HG03575 (cell line): ENCODE measurements around the gene PCGF5.

ENCODE experiments used
- ATAC-seq: cut with Tn5 transposase; IDR thresholded peaks from one replicate; pipeline ENCODE4 v1.9.1; 2021; ENCODE audit not compliant: unreplicated experiment, insufficient number of reproducible peaks, low FRiP score; ENCODE audit errors: extremely low read depth

Gene PCGF5

DNA sequence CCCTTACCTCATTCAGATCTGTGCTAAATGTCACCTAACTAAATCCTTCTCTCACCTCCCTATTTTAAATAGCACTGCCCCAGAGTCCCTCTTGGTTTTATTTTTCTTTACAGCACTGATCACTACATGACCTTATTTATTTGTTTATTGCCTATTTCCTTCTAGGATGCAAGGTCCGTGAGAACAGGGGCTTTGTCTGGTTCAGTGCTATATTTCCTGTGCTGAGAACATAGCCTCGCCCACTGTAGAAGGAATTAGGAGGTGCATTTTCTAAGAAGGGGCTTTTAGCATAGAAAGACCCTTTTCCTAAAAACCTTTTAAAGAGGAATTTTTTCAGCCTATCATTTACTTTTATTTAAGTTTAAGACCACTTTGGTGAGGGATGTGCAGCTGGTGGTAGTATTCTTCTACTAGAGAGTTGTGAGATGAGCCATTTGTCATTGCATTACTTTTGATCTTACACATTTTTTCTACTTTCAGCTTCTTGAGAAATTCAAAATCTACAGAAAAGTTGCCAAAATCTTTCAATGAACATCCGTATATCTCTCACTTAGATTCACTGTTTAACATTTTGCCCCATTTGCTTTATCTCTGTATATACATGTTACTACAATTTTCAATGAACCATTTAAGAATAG is 13.5 kb upstream of the PCGF5 start:
- no peak for ATAC-seq

DNA sequence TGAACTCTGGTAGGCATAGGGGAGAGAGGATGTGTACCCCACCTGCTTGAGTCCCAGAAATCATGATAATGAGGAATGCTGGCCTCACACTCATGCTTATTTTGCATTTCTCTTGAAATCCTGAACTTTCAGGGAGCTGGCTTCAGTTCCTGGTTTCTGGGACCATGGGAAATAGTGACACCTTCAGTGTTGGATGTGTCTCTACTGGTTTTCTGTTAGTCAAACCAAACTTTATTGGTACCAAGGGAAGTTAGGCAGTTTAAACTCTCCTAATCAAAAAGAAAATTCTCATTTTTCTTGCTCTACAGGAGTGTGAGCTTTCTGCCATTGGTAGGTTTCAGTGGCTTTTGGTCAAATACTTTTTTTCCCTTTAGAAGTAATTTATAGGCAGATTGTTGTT is 11.8 kb upstream of the PCGF5 start:
- ATAC-seq, result no peak

DNA sequence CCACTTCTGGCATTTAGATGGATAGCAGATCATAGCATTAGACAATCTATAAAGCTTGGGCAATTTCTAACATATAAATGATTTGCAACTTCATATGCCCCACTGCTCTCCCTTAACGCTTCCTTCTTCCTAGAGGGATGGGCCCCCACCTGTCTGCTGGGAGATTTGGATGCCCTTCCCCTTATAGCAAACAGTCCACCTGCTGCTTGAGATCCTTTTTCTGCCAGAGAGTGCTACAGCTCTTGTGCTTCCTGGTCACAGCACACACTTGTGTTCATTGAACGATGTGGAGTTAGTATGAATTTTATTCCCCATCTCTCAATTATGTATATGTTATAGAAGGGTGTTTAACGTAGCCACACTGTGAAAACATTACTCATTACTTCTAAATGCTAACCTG is 10.4 kb upstream of the PCGF5 start:
- ATAC-seq, result no peak

DNA sequence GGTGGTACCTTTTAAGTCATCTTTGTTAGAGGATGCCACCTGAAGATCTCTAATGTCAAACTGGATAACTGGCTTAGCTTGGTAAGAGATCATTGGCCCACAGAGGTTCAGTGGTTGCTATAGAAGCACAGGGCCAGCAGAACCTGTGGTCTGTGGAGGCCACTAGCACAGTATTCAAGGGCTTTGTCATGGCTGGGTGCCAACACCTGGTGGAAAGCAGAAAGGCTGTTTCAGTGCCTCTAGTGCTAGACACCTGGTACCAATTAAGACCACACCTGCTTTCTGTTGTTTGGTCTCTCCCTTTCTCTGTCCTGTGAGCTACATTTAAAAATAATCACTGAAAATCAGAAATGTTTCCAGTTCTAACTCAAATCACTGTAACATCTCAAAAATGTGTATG is 10.0 kb upstream of the PCGF5 start:
- ATAC-seq, result peak; percentile 37

DNA sequence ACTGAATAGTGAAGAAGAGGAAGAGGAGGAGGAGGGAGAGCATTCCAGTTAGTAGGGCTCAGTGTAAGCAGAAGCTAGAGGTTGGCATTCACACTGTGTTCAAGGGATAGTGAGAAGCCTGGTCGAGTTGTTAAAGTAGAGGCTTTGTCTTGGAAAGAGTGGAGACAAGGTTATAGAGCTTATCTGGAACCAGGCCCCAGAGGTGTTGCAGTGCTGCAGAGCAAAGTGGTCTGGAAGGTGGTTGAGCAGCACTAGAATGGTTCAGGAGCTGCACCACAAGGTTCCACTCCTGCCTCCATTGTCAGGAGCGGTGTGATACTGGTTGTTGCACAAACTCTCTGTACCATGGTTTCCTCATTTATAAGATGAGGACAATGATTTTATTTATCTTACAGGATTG is 8.8 kb upstream of the PCGF5 start:
- ATAC-seq, result no peak

DNA sequence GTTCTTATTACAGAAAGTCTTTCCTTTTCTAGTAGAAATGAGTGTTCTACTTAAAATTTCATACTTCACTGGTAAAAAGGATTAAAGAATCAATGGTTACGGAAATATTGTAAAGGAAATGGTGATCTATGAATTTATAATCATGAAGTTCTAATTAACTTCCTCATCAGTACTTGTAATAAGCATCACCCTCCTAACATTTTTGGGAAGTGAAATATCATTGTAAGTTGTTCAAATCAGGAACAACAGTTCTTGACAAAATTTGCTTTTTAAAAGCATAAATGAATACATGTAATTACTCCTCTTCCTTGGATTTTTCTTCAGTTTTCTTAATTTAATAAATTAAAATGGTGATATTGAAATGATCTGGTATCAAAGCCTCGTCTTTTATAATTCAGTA is 5.6 kb upstream of the PCGF5 start:
- ATAC-seq, result no peak

DNA sequence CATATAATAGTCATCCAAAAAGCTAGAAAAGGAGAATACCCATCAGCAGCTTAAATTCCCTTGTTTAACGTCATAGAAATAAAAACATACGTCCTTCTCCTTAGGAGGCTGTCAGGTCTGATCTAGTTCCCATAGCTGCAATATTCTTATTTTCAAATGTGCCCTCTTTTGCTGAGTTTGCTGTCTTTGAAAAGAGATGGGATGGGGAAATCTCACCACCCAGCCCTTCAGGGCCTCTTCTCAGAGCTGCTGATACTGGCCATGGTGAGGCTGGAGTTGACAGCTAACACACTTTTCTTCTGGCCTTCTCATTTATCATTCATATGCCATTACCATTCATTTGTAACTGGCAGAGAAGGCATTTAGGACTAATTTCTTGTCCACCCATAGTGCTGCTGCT is 5.1 kb upstream of the PCGF5 start:
- ATAC-seq, result no peak

DNA sequence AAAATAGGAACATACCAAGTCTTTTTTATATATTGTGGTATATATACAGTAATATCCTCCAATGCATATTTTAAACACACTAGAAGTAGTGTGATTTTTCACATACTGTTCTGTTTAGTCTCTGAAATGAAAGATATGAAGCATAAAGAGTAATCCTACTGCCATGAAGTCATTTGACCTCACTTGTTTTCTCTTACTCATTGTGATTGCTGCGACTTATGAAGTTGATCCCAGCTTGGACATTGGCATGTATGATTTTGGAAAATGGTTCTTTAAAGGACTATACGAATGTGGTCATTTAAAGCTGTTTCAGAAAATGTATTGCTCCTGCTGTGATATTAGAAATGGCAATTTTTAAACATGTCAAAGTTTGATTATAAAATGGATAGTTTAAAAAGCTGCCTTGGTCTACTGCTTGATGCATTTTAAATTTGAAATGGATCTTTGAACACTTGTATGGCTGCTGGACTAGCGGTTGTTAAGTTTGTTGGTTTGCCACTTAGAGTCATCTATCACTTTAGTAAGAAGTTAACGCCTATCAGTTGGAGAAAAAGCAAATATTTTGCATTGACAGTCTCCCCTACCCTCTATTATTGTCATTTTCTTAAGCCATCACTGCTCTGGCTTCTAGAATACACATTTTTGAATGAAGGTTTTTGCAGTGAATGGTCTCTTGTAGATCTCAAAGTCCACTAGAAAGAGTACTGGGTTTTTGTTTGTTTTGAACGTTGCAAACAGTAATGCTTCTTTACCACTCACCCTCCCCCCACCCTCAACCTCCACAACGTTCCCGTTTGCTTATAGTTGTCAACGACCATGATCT is 881 bp upstream of the PCGF5 start:
- ATAC-seq, result no peak

DNA sequence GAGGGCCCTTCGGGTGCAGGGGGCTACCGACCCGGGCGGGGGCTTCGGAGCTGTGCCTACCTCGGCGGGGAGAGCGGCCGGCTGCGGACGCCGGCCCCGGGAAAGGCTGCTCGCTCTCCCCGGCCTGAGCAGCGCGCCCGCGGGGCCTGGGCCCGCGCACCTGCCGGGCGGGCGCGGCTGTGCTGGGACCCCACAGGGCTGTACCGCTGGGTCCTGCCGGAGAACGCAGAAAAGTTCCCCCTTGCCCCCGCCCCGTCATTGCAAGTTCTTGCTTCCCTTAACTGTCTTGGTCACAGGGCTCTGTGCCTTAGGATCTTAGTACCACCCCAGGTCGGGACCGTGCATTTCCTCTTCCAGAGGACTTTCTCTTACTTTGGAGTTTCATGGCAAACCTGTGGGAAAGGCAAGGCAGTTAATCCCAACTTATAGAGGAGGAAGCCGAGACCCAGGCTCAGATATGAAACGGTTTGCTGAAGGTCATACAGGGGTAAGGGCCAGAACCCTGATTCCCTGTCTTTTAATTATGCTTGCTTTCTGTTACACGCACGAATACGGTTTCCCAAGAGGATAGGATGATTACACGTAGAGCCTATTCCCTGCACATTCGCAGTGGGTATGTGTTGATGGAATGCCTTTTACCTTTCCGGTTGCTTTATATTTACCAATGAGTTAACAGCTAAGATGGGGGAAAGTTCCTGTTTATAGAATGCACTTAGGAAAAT is 652 bp downstream of the PCGF5 start:
- no peak for ATAC-seq

DNA sequence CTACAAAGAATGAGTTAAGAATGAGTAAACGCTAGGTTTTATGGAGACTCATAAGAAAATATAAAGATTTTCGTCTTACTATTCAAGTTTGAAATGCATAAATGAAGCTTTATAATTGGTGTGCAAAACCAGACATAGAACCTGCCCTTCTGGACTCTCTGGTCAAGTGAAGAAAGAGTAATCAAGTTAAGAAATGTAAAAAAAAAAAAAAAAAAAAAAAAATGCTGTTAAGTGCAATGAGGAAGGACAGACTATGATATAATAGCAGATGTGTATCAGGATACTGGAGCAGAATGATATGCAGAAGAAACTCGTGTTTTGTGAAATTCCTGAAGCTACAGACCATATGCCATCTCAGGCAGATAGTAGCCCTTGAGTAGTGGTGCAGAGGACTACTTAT is 5.6 kb downstream of the PCGF5 start:
- no peak for ATAC-seq

DNA sequence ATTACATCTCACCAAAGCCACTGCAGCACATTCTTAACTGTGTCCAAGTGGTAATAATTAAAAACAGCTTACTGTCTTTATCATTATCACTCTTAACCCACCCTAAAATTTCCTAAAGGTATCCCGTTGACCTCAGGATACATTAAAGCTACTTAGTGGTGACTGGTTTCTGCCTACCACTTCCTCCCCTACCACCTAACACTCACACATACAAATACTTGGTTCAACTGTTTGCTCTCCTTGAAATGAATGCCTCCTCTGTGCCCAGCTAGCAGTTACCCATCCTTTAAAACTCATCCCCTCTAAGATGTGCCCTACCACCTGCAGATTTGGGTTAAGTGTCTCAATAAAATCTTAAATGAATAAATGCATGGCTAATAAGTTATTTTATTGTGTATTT is 7.1 kb downstream of the PCGF5 start:
- ATAC-seq, result no peak

DNA sequence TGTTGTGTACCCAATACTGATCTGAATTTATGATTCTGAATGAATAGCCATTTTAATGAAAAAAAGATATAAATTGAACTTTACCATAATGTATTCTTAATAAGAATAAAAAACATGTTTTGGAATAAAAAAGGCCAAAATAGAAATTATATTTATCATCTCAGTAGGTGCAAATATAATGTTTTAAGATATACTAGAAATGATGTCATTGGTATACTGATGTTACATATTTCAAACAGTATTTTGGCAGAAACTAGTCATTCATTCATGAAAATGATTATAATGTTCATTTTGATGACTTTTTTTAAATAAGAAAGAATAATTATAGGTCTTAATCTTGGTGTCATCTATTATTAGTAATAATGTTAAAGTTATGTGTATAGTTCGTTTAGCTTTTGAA is 9.2 kb downstream of the PCGF5 start:
- no peak for ATAC-seq

DNA sequence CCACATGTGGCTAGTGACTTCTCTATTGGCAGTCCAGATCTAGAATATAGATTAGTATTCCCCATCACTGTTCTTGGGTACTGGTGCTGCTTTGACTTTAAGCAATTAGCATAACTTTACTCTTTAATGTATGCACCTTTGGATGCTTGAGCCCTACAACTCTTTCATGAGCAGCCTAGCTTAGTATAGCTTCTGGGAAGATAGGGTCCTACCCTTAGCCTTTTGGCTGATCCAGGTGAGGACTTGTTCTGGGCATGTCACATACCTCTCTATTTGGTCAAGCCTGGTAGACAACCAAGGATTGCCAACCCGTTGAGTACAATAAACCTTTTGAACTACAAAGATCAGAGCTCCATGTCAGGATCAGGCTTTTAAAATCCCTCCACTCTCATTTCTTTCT is 17.7 kb downstream of the PCGF5 start:
- no peak for ATAC-seq

DNA sequence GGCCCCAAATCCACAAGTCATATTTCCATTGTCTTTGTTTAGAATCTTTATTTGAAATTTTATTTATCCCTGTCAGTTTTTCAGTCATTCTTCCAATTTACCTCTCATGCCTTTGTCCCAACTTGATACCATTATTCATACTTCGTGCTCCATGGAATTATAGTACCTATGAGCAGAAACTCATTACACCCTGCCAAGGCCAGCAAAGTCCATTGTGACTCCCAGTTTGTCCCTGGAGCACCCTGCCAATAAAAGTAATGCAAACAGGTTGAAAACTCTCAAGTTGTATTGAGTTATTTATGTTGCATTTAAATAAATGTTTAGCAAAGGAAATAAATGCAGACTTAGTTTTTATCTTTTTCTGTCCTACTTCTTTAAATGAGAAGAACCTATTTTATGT is 19.3 kb downstream of the PCGF5 start:
- no peak for ATAC-seq

DNA sequence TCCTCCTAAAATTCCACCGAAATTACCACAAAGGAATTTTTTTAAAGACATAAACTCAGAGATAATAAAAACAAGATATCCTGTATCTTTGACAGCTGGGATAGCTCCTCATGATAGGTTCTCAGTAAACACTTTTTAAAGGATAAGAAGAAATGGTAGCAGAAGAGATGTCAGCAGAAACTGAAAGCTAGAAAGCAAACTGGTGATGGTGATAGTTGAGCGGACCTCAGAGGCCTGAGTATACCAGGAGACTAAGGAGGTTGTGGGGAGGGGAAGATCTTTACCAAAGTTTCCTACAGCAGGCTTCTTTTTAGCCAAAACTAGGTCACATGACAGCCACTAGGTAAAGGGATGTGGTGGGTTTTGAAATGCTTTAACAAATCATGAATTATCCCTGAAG is 22.5 kb downstream of the PCGF5 start:
- ATAC-seq, result no peak

DNA sequence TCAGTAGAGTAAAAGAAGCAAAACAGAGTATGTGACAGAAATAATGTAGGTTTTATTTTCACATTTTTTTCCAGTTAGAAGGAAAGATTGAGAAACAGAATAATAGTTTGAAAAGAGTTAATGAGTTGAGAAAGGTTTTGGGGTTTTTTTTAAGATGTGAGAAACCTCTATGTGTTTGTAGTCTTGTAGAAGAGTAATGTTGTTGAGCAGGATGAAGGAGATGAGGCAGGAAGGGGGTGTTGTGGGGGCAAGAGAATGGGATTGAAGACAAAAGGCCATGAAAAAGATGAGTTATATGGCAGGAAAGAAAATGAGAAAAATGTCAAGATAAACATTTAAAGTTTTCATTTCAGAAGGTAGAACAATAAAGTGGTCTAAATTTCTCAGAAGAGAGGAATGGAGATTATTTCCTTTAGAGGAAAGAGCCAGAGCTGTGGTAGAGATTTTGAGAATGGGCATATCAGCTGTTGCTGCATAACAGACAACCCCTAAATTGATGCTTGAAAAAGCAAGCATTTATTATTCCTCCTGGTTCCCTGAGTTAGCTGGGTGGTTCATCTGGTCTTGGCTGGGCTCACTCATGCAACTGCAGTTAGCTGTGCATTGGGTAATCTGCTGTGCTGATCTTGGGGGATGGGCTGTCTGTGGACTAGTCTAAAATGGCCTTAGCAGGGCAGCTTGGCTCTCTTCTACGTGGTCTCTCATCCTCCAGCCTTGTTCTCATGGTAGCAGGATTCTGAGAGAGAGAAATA is 27.1 kb downstream of the PCGF5 start:
- ATAC-seq, result no peak

DNA sequence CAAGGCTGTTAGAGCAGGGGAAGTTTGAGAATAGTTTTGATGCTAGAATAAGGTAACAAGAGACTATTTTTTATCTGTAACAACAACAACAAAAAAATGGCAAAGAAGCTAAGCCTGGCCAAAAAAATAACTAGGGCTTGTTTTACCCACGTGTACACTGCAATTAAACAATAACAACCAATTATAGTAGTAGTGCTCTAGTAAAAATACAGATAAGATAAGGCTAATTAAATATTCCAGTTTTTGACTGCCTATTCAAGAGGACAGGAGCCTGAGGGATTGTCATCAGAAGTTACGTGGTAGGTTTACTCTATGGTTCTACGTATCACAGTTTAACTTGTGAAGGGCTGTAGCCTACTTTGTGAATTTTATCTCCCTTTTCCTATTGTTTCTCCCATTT is 29.2 kb downstream of the PCGF5 start:
- no peak for ATAC-seq

DNA sequence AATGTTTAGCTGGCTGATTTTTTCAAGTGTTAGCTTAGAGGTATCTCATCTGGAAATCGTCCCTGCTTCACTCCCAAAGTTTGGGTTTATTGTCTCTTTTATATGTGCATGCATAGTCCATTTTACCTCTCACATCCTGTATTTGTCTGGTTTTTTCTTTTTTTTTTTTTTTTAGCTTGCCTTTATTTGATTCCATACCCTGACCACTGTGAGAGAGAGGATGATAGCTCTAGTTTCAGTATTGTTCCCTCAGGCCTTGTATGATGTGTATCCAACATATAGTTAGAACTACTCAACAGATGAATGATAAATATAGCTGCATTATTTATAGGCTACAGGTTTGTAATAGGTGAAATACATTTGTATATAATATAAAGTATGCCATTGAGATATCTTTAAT is 29.9 kb downstream of the PCGF5 start:
- no peak for ATAC-seq

DNA sequence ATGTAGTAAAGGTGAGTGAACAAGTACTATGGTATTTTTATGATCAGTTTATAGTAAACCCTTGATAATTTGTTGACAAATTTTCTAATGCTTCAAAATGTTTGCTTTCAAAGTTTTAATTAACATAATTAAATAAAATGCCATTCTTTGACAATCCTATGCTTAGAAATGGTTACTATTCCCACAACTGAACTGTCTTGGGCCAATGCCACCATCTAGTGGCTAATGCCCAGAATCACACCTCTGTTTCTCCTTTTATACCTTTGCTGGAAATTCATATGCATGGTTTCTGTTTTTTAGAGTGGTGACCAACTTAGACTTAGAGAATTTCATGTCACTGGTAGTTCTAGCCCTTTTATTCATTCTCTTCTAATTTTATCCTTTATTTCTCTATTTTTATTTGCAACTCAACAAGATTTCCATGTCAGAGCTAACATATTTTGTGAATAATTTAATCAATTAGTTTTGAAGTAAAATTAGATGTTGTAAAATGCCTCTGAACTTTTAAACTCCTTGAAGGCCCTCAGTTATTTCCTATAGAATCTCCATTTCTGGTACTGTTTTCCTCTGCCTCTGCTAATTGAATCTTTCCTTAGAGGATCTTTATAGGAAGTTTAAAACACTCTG is 31.1 kb downstream of the PCGF5 start:
- no peak for ATAC-seq
